ENCODE measurements around the gene ANKRD39.

DNA sequence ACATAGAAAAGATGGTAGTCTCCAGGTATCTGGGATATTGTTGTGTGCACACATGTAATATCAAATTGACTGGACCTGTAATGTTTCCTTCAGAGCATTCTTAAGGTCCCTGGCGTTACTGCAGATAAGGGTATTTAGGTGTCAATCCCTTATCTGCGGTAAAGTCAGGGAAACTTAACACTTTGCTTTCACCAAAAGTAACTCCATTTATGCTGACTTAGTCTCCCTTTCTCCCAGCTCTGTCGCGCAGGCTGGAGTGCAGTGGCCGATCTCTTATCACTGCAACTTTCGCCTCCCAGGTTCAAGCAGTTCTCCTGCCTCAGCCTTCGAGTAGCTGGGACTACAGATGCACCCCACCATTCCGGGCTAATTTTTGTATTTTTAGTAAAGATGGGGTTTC lies 39.9 kb downstream of the ANKRD39 start:
- TF ChIP-seq, protein P1, sequence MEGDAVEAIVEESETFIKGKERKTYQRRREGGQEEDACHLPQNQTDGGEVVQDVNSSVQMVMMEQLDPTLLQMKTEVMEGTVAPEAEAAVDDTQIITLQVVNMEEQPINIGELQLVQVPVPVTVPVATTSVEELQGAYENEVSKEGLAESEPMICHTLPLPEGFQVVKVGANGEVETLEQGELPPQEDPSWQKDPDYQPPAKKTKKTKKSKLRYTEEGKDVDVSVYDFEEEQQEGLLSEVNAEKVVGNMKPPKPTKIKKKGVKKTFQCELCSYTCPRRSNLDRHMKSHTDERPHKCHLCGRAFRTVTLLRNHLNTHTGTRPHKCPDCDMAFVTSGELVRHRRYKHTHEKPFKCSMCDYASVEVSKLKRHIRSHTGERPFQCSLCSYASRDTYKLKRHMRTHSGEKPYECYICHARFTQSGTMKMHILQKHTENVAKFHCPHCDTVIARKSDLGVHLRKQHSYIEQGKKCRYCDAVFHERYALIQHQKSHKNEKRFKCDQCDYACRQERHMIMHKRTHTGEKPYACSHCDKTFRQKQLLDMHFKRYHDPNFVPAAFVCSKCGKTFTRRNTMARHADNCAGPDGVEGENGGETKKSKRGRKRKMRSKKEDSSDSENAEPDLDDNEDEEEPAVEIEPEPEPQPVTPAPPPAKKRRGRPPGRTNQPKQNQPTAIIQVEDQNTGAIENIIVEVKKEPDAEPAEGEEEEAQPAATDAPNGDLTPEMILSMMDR (IDR thresholded peaks at IDR 0.05): no peak
- TF ChIP-seq POLR2AphosphoS5 (IDR thresholded peaks at IDR 0.05): no peak
- TF ChIP-seq POLR2A (IDR thresholded peaks at IDR 0.05): no peak
- TF ChIP-seq EP300 (IDR thresholded peaks at IDR 0.05): no peak

All from gastroesophageal sphincter (tissue), 3 donors.